ENCODE data around the gene M1AP. TPM values are rescaled to one million over a fixed set of nuclear protein-coding genes. Genes with fewer than 3 reads are reported as not detected.

The M1AP gene
- total RNA-seq, 2 experiments from 2014 or later = not detected

Other genes with a start within 250 kb of the M1AP start
- gene C2orf81, start 226.7 kb downstream of the M1AP start, total RNA-seq = 1 to 10 TPM; 1.2 to 1.6 TPM
- 100 to 1,000 TPM; 102 to 105 TPM for gene WDR54, start 226.6 kb downstream of the M1AP start, total RNA-seq
- gene RTKN, start 206.4 kb downstream of the M1AP start, total RNA-seq = 1 to 10 TPM; 1.1 TPM
- gene INO80B, start 193.2 kb downstream of the M1AP start, total RNA-seq = 10 to 100 TPM; 39.8 to 40.3 TPM
- 10 to 100 TPM; 58.3 to 60.4 TPM for gene WBP1, start 189.9 kb downstream of the M1AP start, total RNA-seq
- gene MOGS, start 182.9 kb downstream of the M1AP start, total RNA-seq = 10 to 100 TPM; 70.3 to 73.1 TPM
- gene MRPL53, start 175.7 kb downstream of the M1AP start, total RNA-seq = 100 to 1,000 TPM; 115 to 126 TPM
- 10 to 100 TPM; 20.9 to 25.0 TPM for gene CCDC142, start 165.3 kb downstream of the M1AP start, total RNA-seq
- gene TTC31, start 165.2 kb downstream of the M1AP start, total RNA-seq = 10 to 100 TPM; 42.3 to 42.9 TPM
- 1 to 10 TPM; 1.2 to 1.8 TPM for gene LBX2, start 148.7 kb downstream of the M1AP start, total RNA-seq
- 10 to 100 TPM; 23.0 to 31.4 TPM for gene PCGF1, start 140.6 kb downstream of the M1AP start, total RNA-seq
- 1 to 10 TPM; 2.6 to 3.3 TPM for gene TLX2, start 133.9 kb downstream of the M1AP start, total RNA-seq
- gene DQX1, start 122.1 kb downstream of the M1AP start, total RNA-seq = under 1 TPM; 0.33 to 0.45 TPM
- gene AUP1, start 118.6 kb downstream of the M1AP start, total RNA-seq = 100 to 1,000 TPM; 118 to 119 TPM
- 10 to 100 TPM; 49.2 to 51.1 TPM for gene HTRA2, start 118.4 kb downstream of the M1AP start, total RNA-seq
- under 1 TPM; 0.60 to 0.70 TPM for gene LOXL3, start 94.4 kb downstream of the M1AP start, total RNA-seq
- 10 to 100 TPM; 45.2 to 46.8 TPM for gene DOK1, start 93.6 kb downstream of the M1AP start, total RNA-seq
- 1 to 10 TPM; 6.6 to 8.2 TPM for gene SEMA4F, start 5.9 kb upstream of the M1AP start, total RNA-seq
- gene HK2, start 185.8 kb upstream of the M1AP start, total RNA-seq = 10 to 100 TPM; 36.8 to 37.8 TPM